Loucy (cell line): ENCODE measurements around the gene NUDT7.

Source experiments
- H2AFZ ChIP-seq: fragments of 200-600 bp; sonication (generic); 2 replicates; pipeline ENCODE4 v1.6.0; 2016; ENCODE audit warnings: antibody characterized with exemption, mild to moderate bottlenecking, low read length, moderate library complexity
- H3F3A ChIP-seq: fragments of 200-600 bp; 2 replicates; pipeline ENCODE4 v1.6.0; 2016; ENCODE audit warnings: antibody characterized with exemption, low read depth, mild to moderate bottlenecking
- H3K27me3 ChIP-seq: fragments of 200-600 bp; sonication (generic); 2 replicates; pipeline ENCODE4 v1.6.1; 2014; ENCODE audit warnings: low read length, mild to moderate bottlenecking; ENCODE audit not compliant: insufficient read depth, poor library complexity, severe bottlenecking
- H3K36me3 ChIP-seq: fragments of 200-600 bp; sonication (generic); 2 replicates; pipeline ENCODE4 v1.6.1; 2016; ENCODE audit warnings: low read length; ENCODE audit not compliant: insufficient read depth
- H3K4me1 ChIP-seq: fragments of 200-600 bp; sonication (generic); 2 replicates; pipeline ENCODE4 v1.5.1; 2014; ENCODE audit warnings: low read length, mild to moderate bottlenecking; ENCODE audit not compliant: insufficient read depth, poor library complexity, severe bottlenecking
- H3K4me2 ChIP-seq: fragments of 200-600 bp; sonication (generic); 2 replicates; pipeline ENCODE4 v1.6.0; 2014; ENCODE audit warnings: antibody characterized with exemption, low read length, low read depth, mild to moderate bottlenecking; ENCODE audit not compliant: poor library complexity, severe bottlenecking
- H3K4me3 ChIP-seq: fragments of 200-600 bp; sonication (generic); 2 replicates; pipeline ENCODE4 v1.5.1; 2014; ENCODE audit warnings: low read length, mild to moderate bottlenecking, mixed read lengths; ENCODE audit not compliant: poor library complexity, severe bottlenecking
- H3K79me2 ChIP-seq: fragments of 200-600 bp; sonication (generic); 2 replicates; pipeline ENCODE4 v1.6.1; 2014; ENCODE audit warnings: low read length; ENCODE audit not compliant: insufficient read depth
- H3K9ac ChIP-seq: fragments of 200-600 bp; sonication (generic); 2 replicates; pipeline ENCODE4 v1.6.0; 2014; ENCODE audit warnings: mild to moderate bottlenecking, low read depth, low read length, moderate library complexity; ENCODE audit not compliant: poor library complexity, severe bottlenecking
- H3K9me2 ChIP-seq: fragments of 200-600 bp; sonication (generic); replicated peaks from 2 replicates; pipeline ENCODE4 v1.6.1; 2016; ENCODE audit warnings: low read depth, low read length, mixed read lengths
- H3K9me3 ChIP-seq: fragments of 200-600 bp; sonication (generic); 2 replicates; pipeline ENCODE4 v1.6.1; 2014; ENCODE audit warnings: mild to moderate bottlenecking, antibody characterized with exemption, low read length, low read depth; ENCODE audit not compliant: insufficient read depth
- H4K20me1 ChIP-seq: fragments of 200-600 bp; sonication (generic); 2 replicates; pipeline ENCODE4 v1.6.0; 2014; ENCODE audit warnings: antibody characterized with exemption, low read length, mild to moderate bottlenecking; ENCODE audit not compliant: insufficient read depth, poor library complexity, severe bottlenecking
- EZH2phosphoT487 ChIP-seq: fragments of 200-600 bp; IDR thresholded peaks from 2 replicates; pipeline ENCODE4 v1.6.1; 2018; ENCODE audit warnings: antibody characterized with exemption, mild to moderate bottlenecking, moderate library complexity, borderline replicate concordance
- TF ChIP-seq, protein P1 (sequence below): fragments of 200-600 bp; sonication (generic); conservative IDR thresholded peaks from 2 replicates; pipeline ENCODE4 v1.5.1; 2014; ENCODE audit warnings: mild to moderate bottlenecking, antibody characterized with exemption, low read length

NUDT7 gene

GRCh38 chr16:77684181-77684526 lies 38.2 kb upstream of the NUDT7 start:
- Histone ChIP-seq H3F3A (no peaks in the 10 kb centered on the region), H3K4me3 (no peak overlapping the region), H3K9me3 (no peaks in the 10 kb centered on the region), H3K36me3 (no peaks in the 10 kb centered on the region), H3K4me2 (no peak overlapping the region), H3K79me2 (no peaks in the 10 kb centered on the region), H3K9ac (no peak overlapping the region), H3K9me2 (no peaks in the 10 kb centered on the region), H2AFZ (no peak overlapping the region), H4K20me1 (no peaks in the 10 kb centered on the region), H3K4me1 (no peaks in the 10 kb centered on the region), H3K27me3 (no peaks in the 10 kb centered on the region)
- TF ChIP-seq, protein P1, sequence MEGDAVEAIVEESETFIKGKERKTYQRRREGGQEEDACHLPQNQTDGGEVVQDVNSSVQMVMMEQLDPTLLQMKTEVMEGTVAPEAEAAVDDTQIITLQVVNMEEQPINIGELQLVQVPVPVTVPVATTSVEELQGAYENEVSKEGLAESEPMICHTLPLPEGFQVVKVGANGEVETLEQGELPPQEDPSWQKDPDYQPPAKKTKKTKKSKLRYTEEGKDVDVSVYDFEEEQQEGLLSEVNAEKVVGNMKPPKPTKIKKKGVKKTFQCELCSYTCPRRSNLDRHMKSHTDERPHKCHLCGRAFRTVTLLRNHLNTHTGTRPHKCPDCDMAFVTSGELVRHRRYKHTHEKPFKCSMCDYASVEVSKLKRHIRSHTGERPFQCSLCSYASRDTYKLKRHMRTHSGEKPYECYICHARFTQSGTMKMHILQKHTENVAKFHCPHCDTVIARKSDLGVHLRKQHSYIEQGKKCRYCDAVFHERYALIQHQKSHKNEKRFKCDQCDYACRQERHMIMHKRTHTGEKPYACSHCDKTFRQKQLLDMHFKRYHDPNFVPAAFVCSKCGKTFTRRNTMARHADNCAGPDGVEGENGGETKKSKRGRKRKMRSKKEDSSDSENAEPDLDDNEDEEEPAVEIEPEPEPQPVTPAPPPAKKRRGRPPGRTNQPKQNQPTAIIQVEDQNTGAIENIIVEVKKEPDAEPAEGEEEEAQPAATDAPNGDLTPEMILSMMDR, result no peak
- TF ChIP-seq EZH2phosphoT487, result no peak

DNA sequence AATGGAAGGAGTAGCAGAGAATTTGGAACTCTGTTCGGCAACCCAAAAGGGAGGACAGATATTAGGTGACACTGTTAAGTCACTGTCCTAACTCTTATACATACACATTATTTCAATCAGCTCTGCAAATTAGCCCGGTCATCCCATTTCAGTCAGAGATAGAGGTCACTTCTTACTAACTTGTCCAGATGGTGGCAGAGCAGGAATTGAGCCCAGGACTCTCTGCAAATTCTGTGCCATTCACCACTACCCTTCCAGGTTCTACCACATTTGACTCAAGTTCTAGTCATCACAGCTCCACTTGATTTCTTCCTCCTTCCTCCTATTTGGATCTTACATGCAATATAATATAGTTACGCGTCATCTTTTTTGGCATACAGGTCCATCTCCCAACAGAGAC lies 35.9 kb upstream of the NUDT7 start:
- Histone ChIP-seq H3K9me3 (no peaks in the 10 kb centered on the region), H3K27me3 (no peaks in the 10 kb centered on the region), H3K4me3 (no peak overlapping the region), H3K4me2 (no peak overlapping the region), H3K36me3 (no peaks in the 10 kb centered on the region), H3F3A (no peaks in the 10 kb centered on the region), H3K79me2 (no peaks in the 10 kb centered on the region), H2AFZ (no peak overlapping the region), H4K20me1 (no peaks in the 10 kb centered on the region), H3K9ac (no peak overlapping the region), H3K4me1 (no peaks in the 10 kb centered on the region), H3K9me2 (no peaks in the 10 kb centered on the region)
- TF ChIP-seq EZH2phosphoT487, result no peak
- TF ChIP-seq, protein P1, result no peak

GRCh38 chr16:77689971-77690370 lies 32.3 kb upstream of the NUDT7 start:
- Histone ChIP-seq H3K9me3 (no peaks in the 10 kb centered on the region), H3K36me3 (no peaks in the 10 kb centered on the region), H3K4me2 (no peak overlapping the region), H4K20me1 (no peaks in the 10 kb centered on the region), H2AFZ (no peak overlapping the region), H3K4me1 (no peaks in the 10 kb centered on the region), H3K9ac (no peak overlapping the region), H3K4me3 (no peak overlapping the region), H3K79me2 (no peaks in the 10 kb centered on the region), H3K27me3 (no peaks in the 10 kb centered on the region), H3F3A (no peaks in the 10 kb centered on the region), H3K9me2 (no peaks in the 10 kb centered on the region)
- TF ChIP-seq, protein P1, result no peak
- no peak for TF ChIP-seq EZH2phosphoT487
